GM04504 (cell line): ENCODE measurements around the gene GPD1L.
"Not testable (repeated sequence)": the region's sequence is repeated elsewhere in the genome, so short reads cannot be mapped to it uniquely, and the experiment has no call there.

Experiments
- DNase-seq: peaks from one replicate; pipeline ENCODE4 v3.0.0-alpha.2; 2012; ENCODE audit warnings: low read depth

GPD1L gene

GRCh38 chr3:32181365-32181764, 74.9 kb downstream of the GPD1L start:
- no peak for DNase-seq

DNA sequence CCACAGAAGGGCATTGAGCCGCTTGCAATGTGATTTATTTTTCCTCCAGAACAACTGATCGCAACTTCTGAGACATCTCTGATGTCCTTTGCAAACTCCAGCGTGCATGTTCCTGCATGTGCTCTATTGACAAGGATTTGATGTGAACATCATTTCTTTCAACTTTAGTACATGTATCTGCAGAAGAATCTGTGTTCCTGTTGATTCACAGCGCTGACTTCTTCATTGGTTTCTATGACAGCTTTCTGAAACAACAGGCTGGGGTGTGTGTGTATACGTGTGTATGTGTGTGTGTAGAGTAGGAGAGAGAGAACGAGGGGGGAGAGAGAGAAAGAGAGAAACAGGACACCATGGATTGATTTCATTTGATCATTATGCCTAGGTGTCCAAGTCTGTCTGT, 75.4 kb downstream of the GPD1L start:
- DNase-seq = no peak

GRCh38 chr3:32184187-32184730, 77.8 kb downstream of the GPD1L start:
- DNase-seq = no peak

- no peak for DNase-seq
These were observed 79.7 kb downstream of the GPD1L start for GRCh38 chr3:32186097-32186496.

- no peak for DNase-seq
These were observed 80.5 kb downstream of the GPD1L start for GRCh38 chr3:32186876-32187275.

DNA sequence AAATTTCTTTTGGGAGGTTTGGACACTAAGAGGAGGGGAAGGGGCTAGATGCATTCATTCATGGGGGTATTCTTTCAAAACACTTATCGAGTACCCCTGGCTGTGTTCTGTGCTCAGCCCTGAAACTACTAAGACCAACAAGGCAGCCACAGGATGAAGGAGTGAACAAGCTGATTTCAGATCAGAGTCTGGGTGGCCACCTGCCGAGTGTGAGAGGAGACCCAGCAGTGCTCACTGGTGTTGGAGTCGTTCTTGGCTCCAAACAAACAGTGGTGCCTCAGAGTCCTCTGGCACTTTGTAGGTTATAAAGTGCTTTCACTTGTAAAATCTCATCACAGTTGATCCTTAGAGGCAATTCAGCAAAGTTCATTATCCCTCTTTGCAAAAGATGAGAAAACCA, 83.3 kb downstream of the GPD1L start:
- DNase-seq = no peak

- not testable (repeated sequence) for DNase-seq
These were observed 84.1 kb downstream of the GPD1L start for GRCh38 chr3:32190556-32190955.

DNA sequence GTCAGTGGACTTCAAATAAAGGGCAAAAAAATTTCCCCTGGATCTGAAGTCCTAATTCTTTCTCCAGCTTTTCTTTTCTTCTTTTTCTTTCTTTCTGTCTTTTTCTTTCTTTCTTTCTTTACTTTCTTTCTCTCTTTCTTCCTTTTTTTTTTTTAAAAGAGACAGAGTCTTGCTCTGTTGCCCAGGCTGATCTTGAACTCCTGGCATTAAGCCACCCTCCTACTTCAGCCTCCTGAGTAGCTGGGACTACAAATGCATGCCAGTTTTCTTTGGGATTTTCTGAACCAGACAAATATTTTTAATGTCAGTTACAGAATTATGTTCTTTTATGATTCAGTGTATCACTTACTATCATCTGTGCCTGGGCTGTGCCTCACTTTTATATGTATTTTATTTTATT, 86.7 kb downstream of the GPD1L start:
- DNase-seq = no peak

GRCh38 chr3:32194653-32195052, 88.2 kb downstream of the GPD1L start:
- no peak for DNase-seq

- no peak for DNase-seq
These were observed 89.6 kb downstream of the GPD1L start for GRCh38 chr3:32195995-32196540.

- no peak for DNase-seq
These were observed 91.6 kb downstream of the GPD1L start for GRCh38 chr3:32197991-32198390.

- DNase-seq = no peak
These were observed 92.3 kb downstream of the GPD1L start for GRCh38 chr3:32198714-32199113.

- DNase-seq = no peak
These were observed 94.1 kb downstream of the GPD1L start for GRCh38 chr3:32200490-32200889.

DNA sequence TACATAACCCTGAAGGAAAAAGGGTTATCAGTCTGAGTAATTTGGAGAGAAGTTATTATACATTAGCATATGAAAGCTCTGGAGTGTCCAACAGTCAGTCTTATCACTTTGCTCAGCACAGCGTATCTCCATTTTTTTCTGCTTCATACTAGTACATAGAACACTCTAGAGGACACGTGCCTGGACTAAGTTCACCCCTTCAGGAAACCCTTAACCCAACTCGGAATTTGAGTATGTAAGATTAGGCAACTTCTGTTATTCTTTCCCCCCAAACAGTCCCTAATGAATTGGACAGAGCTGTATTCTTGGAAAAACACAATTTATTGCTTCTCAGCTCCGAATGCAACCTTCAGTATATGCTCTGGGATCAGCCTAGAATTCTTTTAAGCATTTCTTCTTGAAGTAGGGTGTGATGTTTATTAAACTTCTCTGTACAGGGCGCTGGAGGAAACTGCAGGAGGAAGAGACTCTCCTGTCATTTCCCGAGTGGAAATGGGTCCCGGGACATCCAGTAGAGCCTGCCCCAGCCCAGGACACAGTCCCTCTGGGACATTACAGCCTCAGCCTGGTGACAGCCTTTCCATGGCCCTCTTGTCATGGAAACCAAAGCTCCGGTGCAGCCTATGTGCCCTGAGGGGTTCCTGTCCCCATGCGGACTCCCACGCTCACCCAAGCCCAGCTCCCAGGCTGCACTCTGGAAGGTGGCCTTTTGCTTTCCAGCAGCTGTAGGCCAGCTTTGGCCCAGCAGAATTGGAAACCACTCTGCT, 94.8 kb downstream of the GPD1L start:
- DNase-seq = no peak

DNA sequence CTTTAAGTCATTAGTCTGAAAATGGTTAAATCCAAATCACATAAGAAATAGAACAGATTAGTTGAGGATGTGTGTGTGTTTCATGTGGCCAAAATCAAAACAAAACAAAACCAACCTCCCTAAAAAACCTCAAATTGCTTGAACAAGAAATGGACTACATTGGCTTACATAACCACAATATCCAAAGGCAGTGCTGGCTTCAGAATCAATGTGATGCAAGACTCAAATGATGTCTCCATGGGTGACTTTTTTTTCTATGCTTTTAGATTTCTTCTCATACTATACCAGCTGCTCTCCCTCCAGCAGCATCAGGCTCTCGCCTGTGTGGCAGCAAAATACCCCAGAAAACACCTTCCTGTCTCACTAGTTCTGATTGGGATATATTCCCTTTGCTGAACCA, 96.1 kb downstream of the GPD1L start:
- no peak for DNase-seq

GRCh38 chr3:32203854-32204253, 97.4 kb downstream of the GPD1L start:
- no peak for DNase-seq

GRCh38 chr3:32208447-32208846, 102.0 kb downstream of the GPD1L start:
- no peak for DNase-seq

- no peak for DNase-seq
These were observed 108.8 kb downstream of the GPD1L start for GRCh38 chr3:32215185-32215584.

DNA sequence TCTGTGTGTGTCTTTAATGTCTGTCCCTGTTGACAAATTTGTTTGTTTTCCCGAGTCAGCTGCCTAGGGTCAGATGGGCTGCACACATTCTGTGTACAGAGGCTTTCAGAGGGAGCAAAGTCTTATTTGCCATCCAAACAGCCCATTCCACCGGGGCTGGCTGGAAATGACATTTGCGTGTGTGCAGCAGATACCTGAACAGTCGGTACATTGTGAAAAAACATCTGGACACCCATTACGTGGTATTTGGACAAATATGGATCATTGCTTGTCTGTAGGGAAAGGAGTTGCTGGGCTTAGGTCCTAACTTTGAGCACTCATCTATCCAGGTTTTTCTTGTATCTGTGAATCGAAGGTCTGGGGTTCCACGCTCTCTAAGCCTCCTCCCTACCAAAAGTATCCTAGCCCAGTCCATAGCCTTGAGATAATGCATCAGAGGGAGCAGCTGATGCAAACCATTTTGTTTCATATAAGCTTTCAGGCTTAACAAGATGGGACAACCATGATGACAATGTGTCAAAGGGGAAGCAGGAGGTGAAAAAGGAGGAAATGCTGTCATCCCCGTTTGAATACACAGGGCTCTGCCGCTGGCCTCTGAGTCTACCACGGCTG, 109.9 kb downstream of the GPD1L start:
- DNase-seq = no peak

- no peak for DNase-seq
These were observed 110.9 kb downstream of the GPD1L start for GRCh38 chr3:32217339-32217738.
